ENCODE results near the gene KIF16B.

The KIF16B gene

DNA sequence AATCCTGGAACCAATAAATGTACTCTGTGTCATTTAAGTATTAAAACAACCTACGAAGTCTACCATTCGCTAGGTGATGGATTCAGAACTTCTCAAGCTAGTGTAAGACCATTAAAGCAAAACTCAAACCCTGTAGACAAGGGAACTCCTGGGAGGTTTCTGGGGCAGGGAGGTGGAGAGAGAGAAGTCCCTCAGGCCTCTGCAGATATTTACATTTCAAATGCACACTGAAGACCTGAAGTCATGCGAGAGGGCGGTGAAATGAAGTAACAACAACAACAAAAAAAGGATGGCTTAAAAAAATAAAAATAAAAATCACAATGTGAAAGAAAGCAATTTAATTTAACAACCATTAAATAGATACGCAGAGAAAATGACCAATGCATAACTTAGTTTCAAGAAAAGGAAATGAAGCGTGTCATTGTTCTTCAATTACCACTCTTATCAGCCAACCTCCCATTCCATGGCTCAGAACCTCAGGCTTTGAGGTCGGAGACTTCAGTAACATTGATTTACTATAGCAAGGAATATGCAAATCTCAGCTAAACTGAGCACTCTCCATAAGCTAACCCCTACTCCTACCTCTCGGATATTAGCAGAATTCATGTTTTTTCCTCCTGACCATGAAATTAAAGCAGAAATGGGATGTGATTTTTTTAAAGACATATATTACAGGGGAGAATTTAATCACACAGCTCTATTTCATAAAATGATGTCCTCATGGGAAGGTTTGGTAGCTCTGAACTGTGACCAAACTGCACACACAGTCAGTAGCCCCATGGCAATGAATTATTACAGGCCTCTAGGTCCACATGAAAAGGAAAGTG is 140.6 kb downstream of the KIF16B start:
- Histone ChIP-seq H2BK12ac (ENCODE audit: low read length in 2 of 2) (no peak overlapping the region), H2BK120ac (ENCODE audit: low read depth, low read length) (no peak overlapping the region), H3K4me2 (ENCODE audit: low read length, poor library complexity, severe bottlenecking) (no peak overlapping the region), H3K27ac (ENCODE audit: low read length, poor library complexity, severe bottlenecking) (no peak overlapping the region), H4K91ac (ENCODE audit: low read length) (no peak overlapping the region), H3K79me1 (replicated peaks; ENCODE audit: low read length, poor library complexity, severe bottlenecking) (no peaks in the 10 kb centered on the region), H2BK5ac (ENCODE audit: low read depth, low read length, poor library complexity, severe bottlenecking) (no peak overlapping the region), H2AK5ac (ENCODE audit: low read length, severe bottlenecking) (no peak overlapping the region), H3K23ac (ENCODE audit: low read length in 2 of 2) (no peak overlapping the region), H2AFZ (ENCODE audit: low read depth, low read length) (no peak overlapping the region), H4K8ac (ENCODE audit: low read length) (no peak overlapping the region), H3K9me3 (ENCODE audit: control insufficient read depth, low read length) (no peaks in the 10 kb centered on the region), H3K14ac (ENCODE audit: low read length in 2 of 2) (no peak overlapping the region), H3K4ac (ENCODE audit: low read depth in 1 of 2, low read length in 2 of 2) (no peak overlapping the region), H3K18ac (ENCODE audit: low read depth in 1 of 2, low read length in 2 of 2) (no peak overlapping the region), H3K36me3 (ENCODE audit: control insufficient read depth in 1 of 2, insufficient read depth in 2 of 2, low read depth in 1 of 2, low read length in 2 of 2) (peaks cover 0 to 23% of the 10 kb centered on the region in 2 experiments), H3K27me3 (ENCODE audit: control insufficient read depth in 1 of 2, insufficient read depth in 1 of 2, low read length in 2 of 2) (no peaks in the 10 kb centered on the region), H3K4me1 (ENCODE audit: control insufficient read depth, insufficient read depth, low read depth, low read length) (no peaks in the 10 kb centered on the region), H3K9ac (ENCODE audit: low read length) (no peak overlapping the region), H2BK15ac (ENCODE audit: low read depth, poor library complexity, severe bottlenecking) (no peak overlapping the region), H3K4me3 (ENCODE audit: insufficient read depth in 1 of 2, low read depth in 1 of 2, low read length in 2 of 2) (no peak overlapping the region)
- 87% methylated on average over 5 of the region's 8 CpGs for WGBS
- no peak for DNase-seq

DNA sequence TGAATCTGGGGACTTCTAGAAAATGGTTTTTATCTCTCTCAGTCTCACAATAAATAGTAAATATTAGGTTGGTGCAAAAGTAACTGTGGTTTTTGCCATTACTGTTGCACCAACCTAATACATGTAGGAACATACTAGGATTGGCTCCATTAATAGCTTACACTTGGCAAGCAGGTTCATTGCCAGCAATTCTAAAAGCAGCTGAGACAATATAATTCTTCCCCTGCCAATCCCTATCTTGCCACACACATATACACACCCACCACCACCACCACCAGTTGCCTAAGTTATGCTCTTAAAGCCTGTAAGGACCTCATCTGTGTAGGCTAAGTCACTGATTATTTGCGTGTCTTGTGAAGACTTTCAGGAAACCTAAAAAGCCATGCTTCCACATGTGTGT is 145.1 kb downstream of the KIF16B start:
- no peaks in the 10 kb centered on the region for H3K4me1 ChIP-seq (ENCODE audit: control insufficient read depth, insufficient read depth, low read depth, low read length)
- H2AK5ac ChIP-seq (ENCODE audit: low read length, severe bottlenecking): no peak overlapping the region
- no peak overlapping the region for H3K9ac ChIP-seq (ENCODE audit: low read length)
- H3K27me3 ChIP-seq (ENCODE audit: control insufficient read depth in 1 of 2, insufficient read depth in 1 of 2, low read length in 2 of 2): no peaks in the 10 kb centered on the region
- no peak overlapping the region for H3K14ac ChIP-seq (ENCODE audit: low read length in 2 of 2)
- no peak overlapping the region for H2AFZ ChIP-seq (ENCODE audit: low read depth, low read length)
- no peaks in the 10 kb centered on the region for H3K79me1 ChIP-seq (replicated peaks; ENCODE audit: low read length, poor library complexity, severe bottlenecking)
- DNase-seq: no peak
- no peak overlapping the region for H3K18ac ChIP-seq (ENCODE audit: low read depth in 1 of 2, low read length in 2 of 2)
- no peak overlapping the region for H4K91ac ChIP-seq (ENCODE audit: low read length)
- H3K4me2 ChIP-seq (ENCODE audit: low read length, poor library complexity, severe bottlenecking): no peak overlapping the region
- no peak overlapping the region for H2BK5ac ChIP-seq (ENCODE audit: low read depth, low read length, poor library complexity, severe bottlenecking)
- 100% methylated on average over 1 of the region's 1 CpG for WGBS
- H3K27ac ChIP-seq (ENCODE audit: low read length, poor library complexity, severe bottlenecking): no peak overlapping the region
- H4K8ac ChIP-seq (ENCODE audit: low read length): no peak overlapping the region
- peaks cover 9% of the 10 kb centered on the region for H3K9me3 ChIP-seq (ENCODE audit: control insufficient read depth, low read length)
- no peak overlapping the region for H2BK12ac ChIP-seq (ENCODE audit: low read length in 2 of 2)
- H3K23ac ChIP-seq (ENCODE audit: low read length in 2 of 2): no peak overlapping the region
- H3K4ac ChIP-seq (ENCODE audit: low read depth in 1 of 2, low read length in 2 of 2): no peak overlapping the region
- H2BK15ac ChIP-seq (ENCODE audit: low read depth, poor library complexity, severe bottlenecking): no peak overlapping the region
- H3K36me3 ChIP-seq (ENCODE audit: control insufficient read depth in 1 of 2, insufficient read depth in 2 of 2, low read depth in 1 of 2, low read length in 2 of 2): peaks cover 0 to 57% of the 10 kb centered on the region in 2 experiments
- no peak overlapping the region for H3K4me3 ChIP-seq (ENCODE audit: insufficient read depth in 1 of 2, low read depth in 1 of 2, low read length in 2 of 2)
- no peak overlapping the region for H2BK120ac ChIP-seq (ENCODE audit: low read depth, low read length)

DNA sequence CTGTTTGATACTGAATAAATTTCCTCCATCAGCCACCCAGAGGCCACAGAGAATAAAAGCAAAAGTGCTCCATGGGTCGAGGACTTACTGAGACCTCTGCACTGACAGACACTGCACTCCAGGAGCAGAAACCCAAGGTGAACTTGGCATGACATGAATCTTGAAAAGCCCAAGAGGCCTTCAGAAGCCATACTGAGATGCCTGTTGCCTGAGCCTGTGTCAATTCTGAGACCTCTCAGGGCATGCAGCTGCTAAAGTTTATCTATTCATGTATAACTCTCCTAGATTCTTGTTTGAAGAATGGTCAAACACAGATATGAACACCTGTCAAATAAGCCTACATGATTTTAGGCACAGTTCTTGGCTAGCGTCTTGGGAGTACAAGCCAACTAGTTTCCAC is 145.7 kb downstream of the KIF16B start:
- Histone ChIP-seq H3K4me3 (ENCODE audit: insufficient read depth in 1 of 2, low read depth in 1 of 2, low read length in 2 of 2) (no peak overlapping the region), H2BK120ac (ENCODE audit: low read depth, low read length) (no peak overlapping the region), H3K18ac (ENCODE audit: low read depth in 1 of 2, low read length in 2 of 2) (no peak overlapping the region), H3K9ac (ENCODE audit: low read length) (no peak overlapping the region), H2BK12ac (ENCODE audit: low read length in 2 of 2) (no peak overlapping the region), H2AFZ (ENCODE audit: low read depth, low read length) (no peak overlapping the region), H3K9me3 (ENCODE audit: control insufficient read depth, low read length) (peaks cover 9% of the 10 kb centered on the region), H2AK5ac (ENCODE audit: low read length, severe bottlenecking) (no peak overlapping the region), H2BK15ac (ENCODE audit: low read depth, poor library complexity, severe bottlenecking) (no peak overlapping the region), H4K91ac (ENCODE audit: low read length) (no peak overlapping the region), H3K36me3 (ENCODE audit: control insufficient read depth in 1 of 2, insufficient read depth in 2 of 2, low read depth in 1 of 2, low read length in 2 of 2) (peaks cover 0 to 58% of the 10 kb centered on the region in 2 experiments), H3K27ac (ENCODE audit: low read length, poor library complexity, severe bottlenecking) (no peak overlapping the region), H3K4me1 (ENCODE audit: control insufficient read depth, insufficient read depth, low read depth, low read length) (no peaks in the 10 kb centered on the region), H3K23ac (ENCODE audit: low read length in 2 of 2) (no peak overlapping the region), H3K14ac (ENCODE audit: low read length in 2 of 2) (no peak overlapping the region), H4K8ac (ENCODE audit: low read length) (no peak overlapping the region), H2BK5ac (ENCODE audit: low read depth, low read length, poor library complexity, severe bottlenecking) (no peak overlapping the region), H3K4me2 (ENCODE audit: low read length, poor library complexity, severe bottlenecking) (no peak overlapping the region), H3K4ac (ENCODE audit: low read depth in 1 of 2, low read length in 2 of 2) (no peak overlapping the region), H3K27me3 (ENCODE audit: control insufficient read depth in 1 of 2, insufficient read depth in 1 of 2, low read length in 2 of 2) (no peaks in the 10 kb centered on the region), H3K79me1 (replicated peaks; ENCODE audit: low read length, poor library complexity, severe bottlenecking) (no peaks in the 10 kb centered on the region)
- WGBS: 98% methylated on average over 2 of the region's 2 CpGs
- DNase-seq: no peak

DNA sequence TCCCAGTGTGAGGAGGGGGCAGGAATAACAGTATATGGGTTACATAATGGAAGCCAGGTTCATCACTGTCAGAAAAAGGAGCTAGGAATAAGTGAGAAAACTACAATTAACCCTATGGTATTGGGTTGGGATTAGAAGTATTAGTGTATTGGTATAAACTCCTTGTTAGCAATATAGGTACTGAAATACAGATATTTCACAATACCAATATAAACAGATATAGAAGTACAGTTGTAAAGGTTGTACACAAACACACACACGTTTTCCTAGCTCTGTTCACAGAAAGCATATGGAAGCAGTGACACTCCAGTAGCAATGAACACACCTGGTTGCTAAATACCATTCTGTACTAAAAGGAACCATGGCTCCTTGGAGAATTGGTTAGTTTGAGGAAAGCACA is 148.5 kb downstream of the KIF16B start:
- Histone ChIP-seq H3K18ac (ENCODE audit: low read depth in 1 of 2, low read length in 2 of 2) (no peak overlapping the region), H3K36me3 (ENCODE audit: control insufficient read depth in 1 of 2, insufficient read depth in 2 of 2, low read depth in 1 of 2, low read length in 2 of 2) (peaks cover 0 to 63% of the 10 kb centered on the region in 2 experiments), H3K4me2 (ENCODE audit: low read length, poor library complexity, severe bottlenecking) (no peak overlapping the region), H3K9ac (ENCODE audit: low read length) (no peak overlapping the region), H2BK120ac (ENCODE audit: low read depth, low read length) (no peak overlapping the region), H2BK5ac (ENCODE audit: low read depth, low read length, poor library complexity, severe bottlenecking) (no peak overlapping the region), H4K91ac (ENCODE audit: low read length) (no peak overlapping the region), H3K79me1 (replicated peaks; ENCODE audit: low read length, poor library complexity, severe bottlenecking) (no peaks in the 10 kb centered on the region), H3K4me3 (ENCODE audit: insufficient read depth in 1 of 2, low read depth in 1 of 2, low read length in 2 of 2) (no peak overlapping the region), H3K9me3 (ENCODE audit: control insufficient read depth, low read length) (peaks cover 9% of the 10 kb centered on the region), H2BK12ac (ENCODE audit: low read length in 2 of 2) (no peak overlapping the region), H2AK5ac (ENCODE audit: low read length, severe bottlenecking) (no peak overlapping the region), H3K27me3 (ENCODE audit: control insufficient read depth in 1 of 2, insufficient read depth in 1 of 2, low read length in 2 of 2) (no peaks in the 10 kb centered on the region), H3K23ac (ENCODE audit: low read length in 2 of 2) (no peak overlapping the region), H3K14ac (ENCODE audit: low read length in 2 of 2) (no peak overlapping the region), H4K8ac (ENCODE audit: low read length) (peak overlapping the region; percentile 41), H3K4ac (ENCODE audit: low read depth in 1 of 2, low read length in 2 of 2) (no peak overlapping the region), H3K4me1 (ENCODE audit: control insufficient read depth, insufficient read depth, low read depth, low read length) (no peaks in the 10 kb centered on the region), H2BK15ac (ENCODE audit: low read depth, poor library complexity, severe bottlenecking) (no peak overlapping the region), H3K27ac (ENCODE audit: low read length, poor library complexity, severe bottlenecking) (no peak overlapping the region), H2AFZ (ENCODE audit: low read depth, low read length) (no peak overlapping the region)
- WGBS: no CpG with 5 or more reads among the region's 1 CpG
- no peak for DNase-seq

Data from mesenchymal stem cell (in vitro differentiated cells and primary cell).